Right kidney (tissue), 1 donor: ENCODE data around the gene NFIC.
"Not testable (repeated sequence)": the region's sequence is repeated elsewhere in the genome, so short reads cannot be mapped to it uniquely, and the experiment has no call there.

Source experiments
- DNase-seq: peaks from one replicate; pipeline ENCODE4 v3.0.0-alpha.2; 2016

Gene NFIC

DNA sequence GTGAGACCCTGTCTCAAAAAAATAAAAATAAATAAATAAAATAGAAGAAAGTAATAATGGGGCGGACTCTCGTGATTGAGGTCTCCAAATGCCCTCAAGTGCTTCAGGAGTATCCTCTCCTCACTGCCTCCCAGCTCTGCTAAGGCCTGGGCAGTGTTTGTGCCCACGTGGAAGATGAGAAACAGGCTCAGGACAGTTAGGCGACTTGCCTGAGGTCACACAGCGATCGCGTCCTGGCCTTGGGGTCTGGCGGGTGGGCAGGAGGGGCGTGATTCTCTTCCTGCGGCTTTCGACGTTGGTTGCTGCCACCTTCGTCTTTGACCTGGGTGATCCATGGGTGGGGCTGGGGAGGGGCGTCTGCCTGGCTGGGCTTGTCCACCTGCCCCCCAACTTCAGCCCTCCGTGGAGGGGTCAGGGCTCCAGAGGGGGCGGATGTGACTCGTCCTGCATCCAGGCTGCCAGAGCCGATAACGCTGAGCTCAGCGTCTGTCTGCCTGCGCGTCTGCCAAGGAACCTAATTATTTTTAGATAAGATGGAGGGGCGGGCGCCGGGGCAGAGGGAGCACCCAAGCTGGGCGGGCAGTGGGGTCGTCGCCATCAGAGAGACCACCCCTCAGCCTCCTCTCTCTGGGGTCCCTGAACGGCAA lies 56.9 kb downstream of the NFIC start:
- DNase-seq: no peak

DNA sequence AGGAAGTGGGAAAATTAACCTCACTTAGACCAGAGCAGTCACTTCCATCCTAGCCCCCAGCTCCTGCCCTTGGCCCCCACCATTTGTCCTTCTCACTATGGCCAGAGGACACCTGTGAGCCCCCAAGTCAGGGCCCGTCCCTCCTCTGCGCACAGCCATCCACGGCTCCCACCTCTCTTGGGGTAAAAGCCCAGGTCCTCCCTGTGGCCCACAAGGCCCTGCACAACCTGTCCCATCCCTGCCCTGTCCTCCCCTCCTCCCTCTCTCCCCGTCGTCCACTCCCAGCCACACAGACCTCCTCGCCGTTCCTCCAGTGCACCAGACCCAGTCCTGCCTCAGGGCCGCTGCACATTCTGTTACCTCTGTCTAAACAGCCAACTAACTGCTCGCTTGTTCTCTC lies 60.0 kb downstream of the NFIC start:
- no peak for DNase-seq

DNA sequence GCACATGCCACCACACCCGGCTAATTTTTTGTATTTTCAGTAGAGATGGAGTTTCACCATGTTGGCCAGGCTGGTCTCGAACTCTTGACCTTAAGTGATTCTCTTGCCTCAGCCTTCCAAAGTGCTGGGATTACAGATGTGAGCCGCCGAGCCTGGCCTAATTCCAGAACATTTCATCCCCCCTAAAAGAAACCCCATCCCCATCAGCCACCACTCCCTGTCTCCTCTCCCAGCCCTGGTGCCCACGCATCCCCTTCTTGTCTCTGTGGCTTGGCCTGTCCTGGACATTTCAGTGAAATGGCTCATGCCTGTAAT lies 63.9 kb downstream of the NFIC start:
- not testable (repeated sequence) for DNase-seq

DNA sequence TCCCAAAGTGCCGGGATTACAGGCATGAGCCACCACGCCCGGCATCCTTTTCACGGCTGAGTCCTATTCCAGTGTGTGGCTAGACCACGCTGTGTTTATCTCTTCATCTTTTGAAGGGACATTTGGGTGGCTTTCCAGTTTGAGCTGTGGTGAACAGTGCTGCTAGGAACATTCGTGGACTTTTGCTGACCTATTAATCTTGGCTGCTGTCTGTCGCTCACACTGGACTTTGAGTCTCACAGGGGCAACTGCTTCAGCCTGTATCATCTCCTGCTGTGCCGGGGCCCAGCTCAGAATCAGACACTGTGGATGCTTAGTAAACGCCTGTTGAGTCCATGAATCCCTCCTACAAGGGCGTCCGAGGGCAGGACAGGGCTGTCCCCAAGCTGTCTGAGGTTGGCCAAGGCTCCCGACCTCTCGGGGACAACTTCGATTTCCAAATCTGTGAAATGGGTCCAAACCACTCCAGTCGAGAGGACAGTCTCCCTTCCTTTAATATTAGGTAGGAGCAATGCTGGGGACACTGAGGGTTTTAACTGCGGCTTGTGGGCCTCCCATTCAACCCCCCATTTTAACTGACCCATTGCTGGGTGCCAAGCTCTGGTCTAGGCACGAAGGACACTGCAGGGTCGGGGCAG lies 65.5 kb downstream of the NFIC start:
- no peak for DNase-seq

DNA sequence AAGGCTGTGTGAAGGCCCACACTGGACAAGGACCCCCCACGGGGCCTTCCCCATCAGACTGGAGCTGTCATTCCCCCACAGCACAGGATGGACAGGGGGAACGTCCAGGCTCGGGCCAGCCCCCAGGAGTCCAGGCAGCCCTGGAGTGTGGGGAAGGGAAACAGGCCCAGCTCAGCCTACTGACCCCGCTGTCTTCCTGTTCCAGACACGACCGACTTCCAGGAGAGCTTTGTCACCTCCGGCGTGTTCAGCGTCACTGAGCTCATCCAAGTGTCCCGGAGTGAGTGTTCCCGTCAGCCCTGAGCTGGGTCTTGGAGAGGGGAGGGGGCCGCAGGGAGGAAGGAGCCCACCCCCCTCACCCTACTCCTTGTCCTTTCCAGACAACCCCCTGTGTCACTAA lies 66.9 kb downstream of the NFIC start:
- no peak for DNase-seq

DNA sequence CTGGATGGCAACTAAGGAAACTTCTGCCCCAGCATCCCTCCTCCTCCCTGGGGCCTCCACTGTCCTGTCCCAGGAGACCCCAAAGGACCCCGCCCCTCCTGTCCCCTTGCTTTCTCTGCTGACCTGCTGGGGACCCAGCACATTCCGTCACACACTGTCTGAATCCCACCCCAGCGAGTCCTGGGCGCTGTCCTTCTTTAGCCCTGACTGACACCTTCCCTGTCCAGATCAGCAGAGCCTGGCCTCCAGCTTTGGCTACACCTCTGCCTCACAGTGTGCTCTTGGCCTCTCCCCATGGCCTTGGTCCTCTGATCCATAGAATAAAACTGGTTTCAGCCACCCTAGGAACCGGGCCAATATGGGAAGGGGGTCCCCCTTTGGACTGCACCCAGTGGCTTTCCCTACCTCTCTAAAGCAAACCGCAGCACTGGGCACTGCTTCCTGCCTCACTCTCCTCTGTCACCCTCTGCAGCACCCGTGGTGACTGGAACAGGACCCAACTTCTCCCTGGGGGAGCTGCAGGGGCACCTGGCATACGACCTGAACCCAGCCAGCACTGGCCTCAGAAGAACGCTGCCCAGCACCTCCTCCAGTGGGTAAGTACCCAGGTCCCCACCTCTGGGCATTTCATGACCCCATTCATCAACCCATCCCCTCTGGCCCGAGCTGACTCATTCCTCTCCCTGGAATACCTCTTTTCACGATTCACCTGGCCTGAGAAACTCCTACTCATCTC lies 67.6 kb downstream of the NFIC start:
- no peak for DNase-seq

DNA sequence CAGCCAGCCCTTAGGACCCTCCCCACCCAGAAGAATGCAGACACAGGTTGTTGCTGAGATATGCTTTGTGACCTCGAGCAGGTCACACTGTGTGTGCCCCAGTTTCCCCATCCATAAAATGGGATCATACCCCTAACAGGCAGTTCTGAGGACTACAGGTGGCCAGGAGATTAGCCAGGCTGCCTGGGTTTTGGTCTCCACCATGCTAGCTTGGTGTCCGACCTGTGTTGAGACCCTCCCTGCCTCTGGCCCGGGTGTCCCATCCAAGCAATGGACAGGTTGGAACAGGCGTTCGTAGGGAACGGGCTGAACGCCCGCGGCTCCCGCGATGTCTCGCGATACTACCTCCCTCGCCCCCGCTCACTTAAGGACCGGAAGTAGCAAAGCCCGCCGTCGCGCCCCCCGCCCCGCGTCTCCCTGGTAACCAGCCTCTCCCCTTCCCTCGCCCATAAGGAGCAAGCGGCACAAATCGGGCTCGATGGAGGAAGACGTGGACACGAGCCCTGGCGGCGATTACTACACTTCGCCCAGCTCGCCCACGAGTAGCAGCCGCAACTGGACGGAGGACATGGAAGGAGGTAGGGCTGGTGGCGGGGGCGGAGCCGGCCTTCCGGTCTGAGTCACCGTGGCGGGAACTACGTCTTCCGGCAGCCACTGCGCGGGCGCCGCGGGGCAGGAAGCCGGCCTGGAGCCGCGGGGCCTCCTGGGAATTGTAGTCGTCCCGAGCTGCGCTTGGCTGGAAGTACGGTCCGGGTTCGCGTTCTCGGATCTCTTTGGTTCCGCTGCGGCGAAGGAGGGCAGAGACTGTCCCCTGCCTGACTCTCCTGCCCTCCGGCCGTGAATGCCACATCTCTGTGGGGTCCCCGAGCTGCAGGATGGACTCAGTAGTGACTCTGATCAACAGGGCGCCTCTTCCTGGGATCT lies 68.5 kb downstream of the NFIC start:
- peak; percentile 99 for DNase-seq

DNA sequence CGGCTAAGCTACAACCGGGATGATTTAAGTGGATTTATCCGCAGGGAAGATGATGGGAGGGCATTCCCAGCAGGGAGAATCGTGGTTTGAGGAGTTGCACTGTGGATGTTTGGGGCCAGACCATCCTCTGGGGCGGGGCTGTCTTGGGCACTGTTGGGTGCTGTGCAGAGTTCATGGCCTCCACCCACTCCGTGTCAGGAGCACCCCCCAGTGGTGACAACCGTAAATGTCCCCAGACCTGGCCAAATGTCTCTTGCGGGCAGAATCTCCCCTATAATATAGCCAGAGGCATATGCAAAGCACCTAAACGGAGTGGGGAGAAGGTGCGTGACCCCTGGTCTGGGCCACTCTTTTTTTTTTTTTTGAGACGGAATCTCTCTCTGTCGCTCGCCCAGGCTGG lies 73.7 kb downstream of the NFIC start:
- no peak for DNase-seq

DNA sequence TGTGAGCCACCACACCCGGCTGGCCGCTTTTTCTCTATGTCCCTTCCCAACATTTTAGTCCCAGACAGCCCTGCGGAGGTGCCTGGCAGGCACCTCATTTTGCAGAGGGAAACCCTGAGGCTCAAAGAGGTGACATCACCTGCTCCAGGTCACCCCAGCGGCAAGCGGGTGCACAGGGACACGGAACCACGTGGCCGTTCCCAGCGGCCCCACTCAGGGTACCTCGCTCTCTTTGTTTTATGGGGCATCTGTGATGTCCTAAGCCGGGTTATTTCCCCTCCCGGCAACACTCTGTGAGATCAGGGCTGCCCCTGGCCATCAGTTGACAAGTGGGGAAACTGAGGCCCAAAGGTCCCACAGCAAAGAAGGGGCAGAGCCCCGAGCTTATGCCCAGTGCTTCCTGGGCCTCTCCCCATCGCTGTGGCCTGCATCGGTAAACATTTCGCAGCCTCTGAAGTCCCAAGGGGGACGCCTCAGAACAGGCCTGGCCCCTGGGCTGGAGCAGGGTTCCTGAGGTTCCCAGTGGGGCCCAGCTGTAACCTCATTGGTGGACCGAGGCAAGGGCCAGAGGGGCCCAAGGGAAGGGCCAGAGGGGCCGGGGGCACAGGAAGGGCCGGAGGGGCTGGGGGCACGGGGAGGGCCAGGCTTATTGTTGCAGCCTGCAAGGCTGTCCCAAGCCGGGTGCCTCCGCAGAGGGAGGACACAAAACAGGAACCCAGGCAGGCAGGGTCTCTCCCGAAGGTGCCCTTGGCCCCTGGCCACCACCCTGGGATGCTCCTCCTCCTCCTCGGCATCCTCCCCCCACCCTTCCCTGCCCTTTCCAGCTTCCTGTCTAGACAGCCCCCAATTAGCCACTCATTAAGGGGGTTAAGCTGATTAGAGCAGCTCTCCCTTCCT lies 75.0 kb downstream of the NFIC start:
- no peak for DNase-seq

DNA sequence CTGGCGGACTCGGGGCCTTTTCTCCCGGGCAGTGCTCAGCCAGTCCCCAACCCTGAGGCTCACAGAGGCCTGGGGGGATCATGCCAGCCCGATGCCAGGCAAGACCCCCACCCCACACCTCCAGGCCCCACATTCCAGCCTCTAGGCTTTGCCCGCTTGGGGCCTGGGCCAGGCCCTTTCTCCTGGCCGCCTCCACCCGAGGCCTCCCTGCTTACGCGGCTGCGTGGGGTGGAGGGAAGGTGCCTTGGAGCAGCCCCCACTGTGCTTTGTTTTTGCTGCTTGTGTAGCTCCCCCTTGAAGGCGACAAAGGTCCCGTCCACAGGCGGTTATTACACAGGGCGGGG lies 75.6 kb downstream of the NFIC start:
- no peak for DNase-seq

DNA sequence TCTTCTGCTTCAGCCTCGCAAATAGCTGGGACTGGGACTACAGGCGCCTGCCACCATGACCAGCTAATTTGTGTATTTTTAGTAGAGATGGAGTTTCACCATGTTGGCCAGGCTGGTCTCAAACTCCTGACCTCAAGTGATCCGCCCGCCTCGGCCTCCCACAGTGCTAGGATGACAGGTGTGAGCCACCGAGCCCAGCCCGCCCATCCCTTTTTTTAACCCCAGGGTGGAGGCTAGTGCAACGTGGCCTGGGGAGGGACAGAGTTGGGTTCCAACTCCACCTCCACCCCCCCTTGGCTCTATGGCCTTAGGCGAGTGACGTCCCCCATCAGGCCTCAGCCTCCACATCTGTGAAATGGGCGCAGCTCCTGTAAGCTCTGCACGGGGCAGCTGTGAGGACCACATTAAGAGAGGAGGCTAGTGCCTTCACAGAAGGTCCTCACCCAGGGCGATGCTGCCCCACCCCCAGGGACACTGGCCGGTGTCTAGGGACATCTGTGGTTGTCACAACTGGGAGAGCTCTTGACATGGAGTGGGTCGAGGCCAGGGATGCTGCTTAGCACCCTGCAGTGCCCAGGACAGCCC lies 76.2 kb downstream of the NFIC start:
- DNase-seq: no peak

DNA sequence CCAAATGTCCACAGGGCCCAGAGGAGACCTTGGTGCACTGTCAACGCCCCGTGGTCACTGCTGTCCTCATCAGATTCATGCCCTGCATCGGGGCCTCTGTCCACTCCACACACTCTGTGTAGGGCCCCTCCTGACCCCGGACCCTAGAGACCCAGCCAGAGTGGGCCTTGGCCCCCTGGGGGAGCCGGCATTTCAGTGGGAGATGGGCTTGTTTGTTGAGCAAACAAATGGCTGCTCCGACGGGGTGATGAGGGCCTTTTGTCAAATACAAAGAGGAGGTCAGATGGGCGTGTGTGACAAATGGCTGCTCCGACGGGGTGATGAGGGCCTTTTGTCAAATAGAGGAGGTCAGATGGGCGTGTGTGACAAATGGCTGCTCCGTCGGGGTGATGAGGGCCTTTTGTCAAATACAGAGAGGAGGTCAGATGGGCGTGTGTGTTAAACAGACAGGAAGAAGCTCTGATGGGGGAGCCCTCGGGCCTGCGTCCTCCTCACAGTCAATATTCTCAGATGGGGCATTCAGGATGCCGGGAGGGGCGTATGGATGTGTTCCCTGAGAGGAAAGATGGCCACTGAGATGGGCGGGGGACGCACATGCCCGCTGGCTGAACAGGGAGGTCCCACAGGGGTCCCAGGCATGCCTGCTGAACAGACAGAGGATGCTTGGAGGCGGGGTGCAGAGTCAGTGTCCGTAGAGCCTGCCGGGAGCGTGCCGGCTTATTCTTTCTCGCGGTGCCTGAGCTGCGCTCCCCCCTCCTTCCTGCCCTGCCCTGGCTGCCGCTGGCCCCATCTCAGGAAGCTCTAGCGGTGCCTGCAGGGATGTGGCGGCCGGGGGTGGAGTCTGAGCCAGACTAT lies 77.7 kb downstream of the NFIC start:
- DNase-seq: peak; percentile 60

DNA sequence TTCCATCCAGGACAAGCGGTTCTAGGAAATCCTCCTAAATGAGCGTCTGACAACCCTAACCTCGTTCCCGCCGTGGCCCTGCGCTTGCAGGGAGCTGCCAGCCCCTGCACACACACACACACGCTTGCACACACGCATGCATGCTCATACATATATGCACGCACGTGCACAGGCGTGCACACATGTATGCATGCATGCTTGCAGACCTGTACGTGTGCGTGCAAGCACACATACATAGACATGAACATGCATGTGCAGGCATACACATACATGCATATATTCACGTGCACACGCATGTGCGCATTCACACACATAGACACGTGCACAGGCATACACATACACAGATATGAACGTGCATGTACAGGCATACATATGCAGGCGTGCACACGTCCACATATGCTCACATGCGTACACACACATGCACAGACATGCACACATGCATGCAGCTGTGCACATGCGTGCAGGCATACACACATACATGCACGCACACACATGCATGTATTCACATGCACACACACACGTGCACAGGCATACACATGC lies 78.4 kb downstream of the NFIC start:
- DNase-seq: no peak

DNA sequence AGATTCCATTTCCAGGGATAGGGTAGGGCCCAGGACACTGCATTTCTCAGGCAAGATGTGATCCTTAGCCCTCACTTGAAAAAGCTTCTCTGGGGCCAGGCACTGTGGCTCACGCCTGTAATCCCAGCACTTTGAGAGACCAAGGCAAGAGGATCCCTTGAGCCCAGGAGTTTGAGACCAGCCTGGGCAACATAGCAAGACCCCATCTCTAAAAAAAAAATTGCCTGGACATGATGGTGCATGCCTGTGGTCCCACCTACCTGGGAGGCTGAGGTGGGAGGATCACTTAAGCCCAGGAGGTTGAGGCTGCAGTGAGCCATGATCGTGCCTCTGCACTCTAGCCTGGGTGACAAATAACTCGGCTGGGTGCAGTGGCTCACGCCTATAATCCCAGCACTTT lies 80.3 kb downstream of the NFIC start:
- DNase-seq: not testable (repeated sequence)

DNA sequence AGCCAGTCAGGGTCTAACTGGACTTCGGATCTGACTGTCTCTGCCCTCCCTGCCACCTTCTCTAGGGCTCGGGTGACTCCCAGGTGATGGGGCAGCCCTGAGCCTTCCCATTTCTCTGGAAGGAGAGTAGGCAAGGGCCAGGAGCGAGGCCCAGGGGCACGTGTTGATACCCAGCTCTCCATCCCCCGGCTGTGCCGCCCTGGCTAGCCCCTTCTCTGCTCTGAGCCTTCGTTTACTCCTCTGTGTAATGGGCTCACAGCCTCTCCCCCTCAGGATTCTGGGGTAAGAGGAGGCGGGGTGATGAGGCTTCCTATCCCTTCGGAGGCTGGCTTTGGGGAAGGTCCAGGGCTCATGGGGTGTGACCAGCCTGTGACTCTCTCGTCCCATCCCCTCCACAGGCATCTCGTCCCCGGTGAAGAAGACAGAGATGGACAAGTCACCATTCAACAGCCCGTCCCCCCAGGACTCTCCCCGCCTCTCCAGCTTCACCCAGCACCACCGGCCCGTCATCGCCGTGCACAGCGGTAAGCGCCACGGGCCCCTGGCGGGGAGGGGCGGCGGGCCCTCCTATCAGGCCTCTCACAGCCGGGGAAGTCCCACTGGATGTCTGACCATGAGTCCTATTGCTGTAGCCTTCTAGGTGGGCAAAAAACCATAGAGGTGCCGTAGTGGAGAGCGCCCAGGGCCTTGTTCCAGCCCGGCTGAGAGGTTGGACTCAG lies 82.4 kb downstream of the NFIC start:
- DNase-seq: no peak

DNA sequence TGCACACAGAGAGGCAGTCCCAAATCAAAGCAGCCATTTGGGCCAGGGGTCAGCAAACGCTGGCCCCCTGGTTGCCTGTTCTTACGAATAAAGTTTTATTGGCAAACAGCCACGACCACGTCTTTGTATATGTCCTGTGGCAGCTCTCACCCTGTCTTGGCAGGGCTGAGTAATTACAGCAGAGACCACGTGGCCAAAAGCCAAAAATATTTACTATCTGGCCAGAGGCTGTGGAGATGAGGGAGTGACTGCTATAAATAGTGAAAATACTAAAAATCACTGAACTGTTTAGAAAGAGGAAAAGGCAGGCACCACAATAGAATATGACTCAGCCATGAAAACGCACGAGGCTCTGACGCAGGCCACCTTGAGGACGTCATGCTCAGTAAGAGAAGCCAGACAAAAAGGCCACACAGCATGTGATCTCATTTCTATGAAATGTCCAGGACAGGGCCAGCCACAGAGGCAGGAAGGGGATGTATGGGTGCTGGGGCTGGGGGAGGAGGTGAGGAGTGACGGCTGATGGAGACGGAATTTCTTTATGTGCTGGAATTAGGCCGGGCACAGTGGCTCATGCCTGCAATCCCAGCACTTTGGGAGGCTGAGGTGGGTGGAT lies 84.5 kb downstream of the NFIC start:
- no peak for DNase-seq

DNA sequence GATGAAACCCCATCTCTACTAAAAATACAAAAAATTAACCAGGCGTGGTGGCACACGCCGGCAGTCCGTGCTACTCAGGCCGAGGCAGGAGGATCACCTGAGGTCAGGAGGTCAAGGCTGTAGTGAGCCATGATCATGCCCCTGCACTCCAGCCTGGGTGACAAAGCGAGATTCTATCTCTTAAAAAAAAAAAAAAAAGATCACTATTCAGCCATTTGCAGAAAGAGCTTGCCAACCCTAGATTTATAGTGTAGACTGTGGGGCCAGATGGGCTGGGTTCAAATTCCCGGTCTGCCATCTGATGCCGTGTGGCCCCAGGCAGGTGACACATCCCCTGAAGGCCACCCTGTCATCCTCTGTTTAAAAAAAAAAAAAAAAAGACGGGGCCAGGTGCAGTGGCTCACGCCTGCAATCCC lies 85.1 kb downstream of the NFIC start:
- DNase-seq: no peak

DNA sequence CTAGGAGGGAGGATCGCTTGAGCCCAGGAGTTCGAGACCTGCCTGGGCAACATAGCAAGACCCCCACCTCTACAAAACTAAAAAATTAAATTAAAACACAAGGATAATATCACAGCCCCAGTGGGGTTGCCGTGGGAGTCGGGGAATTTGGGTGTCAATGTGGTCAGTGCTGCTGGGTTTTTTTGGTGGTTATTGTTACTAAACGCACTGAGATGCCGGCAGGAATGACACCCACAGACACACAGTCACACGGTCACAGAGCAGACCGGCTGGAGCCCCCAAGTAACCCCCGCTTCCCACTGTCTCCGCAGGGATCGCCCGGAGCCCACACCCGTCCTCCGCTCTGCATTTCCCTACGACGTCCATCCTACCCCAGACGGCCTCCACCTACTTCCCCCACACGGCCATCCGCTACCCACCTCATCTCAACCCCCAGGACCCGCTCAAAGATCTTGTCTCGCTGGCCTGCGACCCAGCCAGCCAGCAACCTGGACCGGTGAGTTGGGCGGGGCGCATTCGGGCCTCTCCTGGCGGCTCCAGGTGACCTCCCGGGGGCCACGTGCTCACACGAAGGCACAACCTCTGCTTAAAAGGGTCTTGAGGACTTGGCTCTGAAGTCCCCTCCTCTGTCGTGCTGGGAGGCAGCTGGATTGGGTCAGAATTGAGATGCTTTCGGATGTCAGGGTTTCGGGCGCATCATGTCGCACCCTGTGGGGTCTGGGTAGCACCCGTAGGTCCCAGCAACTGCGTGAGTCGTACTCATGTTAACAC lies 86.0 kb downstream of the NFIC start:
- DNase-seq: no peak

DNA sequence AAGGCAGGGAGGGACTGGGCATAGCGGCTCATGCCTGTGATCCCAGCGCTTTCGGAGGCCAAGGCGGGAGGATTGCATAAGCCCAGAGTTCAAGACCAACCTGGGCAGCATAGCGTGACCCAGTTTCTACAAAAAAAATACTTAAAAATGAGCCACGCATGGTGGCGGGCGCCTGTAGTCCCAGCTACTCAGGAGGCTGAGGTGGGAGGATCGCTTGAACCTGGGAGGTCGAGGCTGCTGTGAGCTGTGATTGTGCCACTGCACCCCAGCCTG lies 86.5 kb downstream of the NFIC start:
- DNase-seq: not testable (repeated sequence)
